CD4-positive, alpha-beta T cell treated with Interleukin-12 subunit alpha and Interleukin-12 subunit beta, for 1 hour (primary cell): Measurements from ENCODE around the gene GOLGB1.

ENCODE experiments used
- DNase-seq: peaks from one replicate; pipeline ENCODE4 v3.0.0-alpha.2; 2020

GOLGB1 gene

GRCh38 chr3:121626495-121626894 is 123.0 kb downstream of the GOLGB1 start:
- no peak for DNase-seq

DNA sequence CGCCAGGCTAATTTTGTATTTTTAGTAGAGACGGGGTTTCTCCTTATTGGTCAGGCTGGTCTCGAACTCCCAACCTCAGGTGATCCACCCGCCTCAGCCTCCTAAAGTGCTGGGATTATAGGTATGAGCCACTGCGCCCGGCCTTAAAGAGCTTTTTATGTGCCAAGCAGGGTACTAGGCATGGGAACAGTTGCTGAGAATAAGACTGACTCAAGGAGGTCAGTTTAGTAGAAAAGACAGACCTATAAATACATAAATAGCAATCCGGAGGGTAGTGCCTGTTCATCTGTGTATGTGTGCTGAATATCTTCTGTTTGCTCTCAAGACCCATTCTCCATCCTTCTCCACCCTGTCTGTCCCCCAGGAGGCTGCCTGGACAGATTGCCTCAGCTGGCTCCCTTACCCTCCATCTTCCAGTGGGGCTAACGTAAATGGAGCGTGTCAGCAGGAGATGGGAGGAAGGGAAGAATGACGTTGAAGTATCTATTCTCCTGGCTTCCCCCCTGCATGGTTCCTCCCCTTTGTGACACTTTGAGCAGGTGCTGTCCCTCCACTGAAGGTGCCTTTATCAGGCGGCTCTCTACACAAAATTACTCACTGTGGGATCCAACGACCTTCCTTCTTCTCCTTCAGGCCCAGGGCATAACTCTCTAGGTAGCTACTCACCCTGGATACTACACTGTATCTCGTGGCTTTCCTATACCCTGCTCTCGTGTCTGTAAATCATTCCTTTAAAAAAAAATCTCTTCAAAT is 125.2 kb downstream of the GOLGB1 start:
- DNase-seq, result no peak

DNA sequence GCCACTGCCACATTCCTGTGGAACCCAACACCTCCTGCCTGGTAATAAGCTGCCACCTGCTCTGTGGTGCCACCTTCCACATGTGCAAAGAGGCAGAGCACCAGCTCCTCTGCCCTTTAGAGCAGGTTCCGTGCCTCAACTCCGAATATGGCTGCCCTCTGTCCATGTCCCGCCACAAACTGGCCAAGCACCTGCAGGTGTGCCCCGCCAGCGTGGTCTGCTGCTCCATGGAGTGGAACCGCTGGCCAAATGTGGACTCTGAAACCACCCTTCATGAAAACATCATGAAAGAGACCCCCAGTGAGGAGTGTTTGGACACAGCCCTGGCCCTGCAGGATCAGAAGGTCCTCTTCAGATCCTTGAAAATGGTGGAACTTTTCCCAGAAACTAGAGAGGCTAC is 128.1 kb downstream of the GOLGB1 start:
- DNase-seq, result no peak

- no peak for DNase-seq
These were observed 129.8 kb downstream of the GOLGB1 start for GRCh38 chr3:121619691-121620090.
